Renal cortex interstitium (tissue), 11 donors: ENCODE results near the gene GOLGA7B. TPM values are rescaled to one million over a fixed set of nuclear protein-coding genes. Genes with fewer than 3 reads are reported as not detected.
"Not testable (repeated sequence)": the region's sequence is repeated elsewhere in the genome, so short reads cannot be mapped to it uniquely, and the experiment has no call there.

Experiments
- DNase-seq, 11 donors: peaks; one replicate each; pipeline ENCODE4 v3.0.0-alpha.2; 2013; ENCODE audit warnings: low read depth in 9 of 11, low spot score in 4 of 11; ENCODE audit errors: extremely low read depth in 1 of 11
- polyA plus RNA-seq, 3 donors: library from polyadenylated mRNA; unstranded; fragments of 120-200 nt; gene quantifications; one replicate each; pipeline ENCODE4 v1.2.1, GENCODE V29; 2013; ENCODE audit not compliant: insufficient read length in 3 of 3

GOLGA7B gene
- polyA plus RNA-seq, 3 donors: 0.31 to 0.43 (median 0.41) TPM

- DNase-seq: no peak
Observed at GRCh38 chr10:97826892-97827291, 22.8 kb upstream of the GOLGA7B start.

DNA sequence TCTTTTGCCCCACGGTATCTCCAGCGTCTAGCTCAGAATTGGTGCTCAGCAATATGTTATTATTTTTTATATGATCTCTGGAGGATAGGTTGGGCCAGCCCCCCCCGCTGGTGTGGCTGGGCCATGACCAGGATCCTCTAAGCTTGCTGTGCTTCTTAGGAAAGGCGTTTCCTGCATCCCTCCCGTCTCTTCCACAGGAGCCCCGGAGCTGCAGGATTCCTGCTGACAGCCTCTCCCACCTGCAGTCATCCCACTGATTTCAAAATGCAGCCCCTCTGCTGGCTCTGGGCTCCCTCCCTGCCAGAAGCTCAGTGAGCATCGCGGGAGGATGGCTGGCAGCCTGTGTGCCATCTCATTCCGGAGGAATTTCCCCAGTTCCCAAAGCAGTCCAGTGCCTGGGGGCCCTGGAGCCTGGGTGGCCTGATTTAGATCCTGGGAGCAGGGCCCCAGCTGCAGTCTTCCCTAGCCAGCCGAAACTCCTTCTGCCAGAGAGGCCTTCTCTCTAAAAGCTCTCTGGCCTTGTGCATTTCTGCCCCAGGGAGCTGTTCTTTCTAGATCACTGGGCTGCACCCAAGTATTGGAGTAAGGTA is 21.8 kb upstream of the GOLGA7B start:
- no peak for DNase-seq

- no peak for DNase-seq
Observed at GRCh38 chr10:97828721-97829120, 20.9 kb upstream of the GOLGA7B start.

DNA sequence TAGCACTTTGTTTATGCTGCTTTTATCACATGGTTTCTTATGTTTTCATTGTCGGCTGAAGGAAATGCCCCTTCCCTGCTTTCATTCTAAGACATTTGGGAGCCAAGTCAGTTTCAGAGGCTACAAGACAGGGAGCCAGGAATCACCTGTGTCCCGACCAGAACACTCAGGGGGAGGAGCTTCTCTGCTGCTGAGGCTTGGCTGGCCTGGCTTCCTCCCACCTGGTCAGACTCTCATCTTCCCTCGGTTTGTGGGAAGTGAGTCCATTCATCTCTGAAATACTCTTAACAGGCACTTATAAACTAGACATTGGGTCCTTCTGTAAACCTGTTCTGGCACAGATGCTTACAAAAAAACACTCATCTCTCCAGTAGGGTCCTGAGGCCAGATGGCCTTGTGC is 19.6 kb upstream of the GOLGA7B start:
- DNase-seq: no peak

- no peak for DNase-seq
Observed at GRCh38 chr10:97831259-97831658, 18.4 kb upstream of the GOLGA7B start.

GRCh38 chr10:97836446-97836845 is 13.2 kb upstream of the GOLGA7B start:
- DNase-seq: no peak

DNA sequence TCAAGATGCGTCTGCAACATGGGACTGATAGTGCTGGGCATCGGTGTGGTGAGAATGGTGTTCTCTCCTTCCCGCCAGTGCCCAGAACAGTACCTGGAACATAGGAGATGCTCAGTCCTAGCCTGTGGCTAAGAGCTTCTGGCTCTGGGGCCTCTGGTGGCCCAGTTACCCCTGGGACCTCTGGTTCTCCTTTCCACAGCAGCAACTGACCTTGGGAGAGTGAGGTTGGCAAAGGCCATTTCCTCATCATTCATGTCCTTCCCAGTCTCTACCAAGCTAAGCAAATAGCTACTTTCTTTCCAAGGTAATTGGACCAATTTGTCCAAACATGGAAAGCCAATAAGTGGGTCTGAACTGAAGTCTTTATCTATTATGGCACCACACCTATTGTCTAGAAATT is 11.6 kb upstream of the GOLGA7B start:
- DNase-seq: no peak

DNA sequence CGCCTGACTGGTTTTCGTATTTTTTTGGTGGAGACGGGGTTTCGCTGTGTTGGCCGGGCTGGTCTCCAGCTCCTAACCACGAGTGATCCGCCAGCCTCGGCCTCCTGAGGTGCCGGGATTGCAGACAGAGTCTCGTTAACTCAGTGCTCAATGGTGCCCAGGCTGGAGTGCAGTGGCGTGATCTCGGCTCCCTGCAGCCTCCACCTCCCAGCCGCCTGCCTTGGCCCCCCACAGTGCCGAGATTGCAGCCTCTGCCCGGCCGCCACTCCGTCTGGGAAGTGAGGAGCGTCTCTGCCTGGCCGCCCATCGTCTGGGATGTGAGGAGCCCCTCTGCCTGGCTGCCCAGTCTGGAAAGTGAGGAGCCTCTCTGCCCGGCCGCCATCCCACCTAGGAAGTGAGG is 8.5 kb upstream of the GOLGA7B start:
- not testable (repeated sequence) for DNase-seq

DNA sequence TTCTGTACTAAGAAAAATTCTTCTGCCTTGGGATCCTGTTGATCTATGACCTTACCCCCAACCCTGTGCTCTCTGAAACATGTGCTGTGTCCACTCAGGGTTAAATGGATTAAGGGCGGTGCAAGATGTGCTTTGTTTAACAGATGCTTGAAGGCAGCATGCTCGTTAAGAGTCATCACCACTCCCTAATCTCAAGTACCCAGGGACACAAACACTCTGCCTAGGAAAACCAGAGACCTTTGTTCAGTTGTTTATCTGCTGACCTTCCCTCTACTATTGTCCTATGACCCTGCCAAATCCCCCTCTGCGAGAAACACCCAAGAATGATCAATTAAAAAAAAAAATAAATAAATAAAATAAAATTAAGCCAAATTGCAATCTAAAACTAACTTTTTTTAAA is 7.5 kb upstream of the GOLGA7B start:
- not testable (repeated sequence) for DNase-seq

DNA sequence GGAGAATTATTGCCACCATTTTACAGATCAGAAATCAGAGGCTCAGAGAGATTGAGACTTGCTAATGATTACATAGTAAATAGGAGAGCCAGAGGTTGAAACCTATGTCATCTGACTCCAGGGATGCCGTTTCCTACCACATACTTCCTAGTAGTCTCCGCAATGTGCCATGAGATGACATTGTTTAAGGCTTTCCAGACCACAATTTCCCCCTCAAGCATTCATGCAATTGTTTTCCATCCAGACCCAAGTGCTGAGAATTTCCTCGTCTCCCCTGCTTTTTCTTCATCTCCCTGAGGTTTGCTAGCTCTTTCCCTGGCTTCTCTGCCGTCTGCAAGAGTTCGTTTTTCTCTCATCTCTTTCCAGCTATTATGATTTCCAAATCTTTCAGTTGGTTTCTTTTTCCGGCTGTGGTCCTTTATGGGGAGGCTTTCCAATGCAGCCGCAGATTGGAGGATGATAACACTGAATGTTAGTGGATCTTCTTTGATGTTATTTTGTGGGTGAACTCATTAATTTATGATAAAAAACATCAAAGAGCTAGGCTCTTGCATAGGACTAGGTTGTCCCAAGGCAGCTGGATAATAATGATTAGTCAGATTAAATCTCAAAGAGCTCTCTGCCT is 6.9 kb upstream of the GOLGA7B start:
- DNase-seq: no peak

- no peak for DNase-seq
Observed at GRCh38 chr10:97843281-97843671, 6.4 kb upstream of the GOLGA7B start.

GRCh38 chr10:97843972-97844371 is 5.7 kb upstream of the GOLGA7B start:
- not testable (repeated sequence) for DNase-seq

GRCh38 chr10:97844678-97845077 is 5.0 kb upstream of the GOLGA7B start:
- no peak for DNase-seq

DNA sequence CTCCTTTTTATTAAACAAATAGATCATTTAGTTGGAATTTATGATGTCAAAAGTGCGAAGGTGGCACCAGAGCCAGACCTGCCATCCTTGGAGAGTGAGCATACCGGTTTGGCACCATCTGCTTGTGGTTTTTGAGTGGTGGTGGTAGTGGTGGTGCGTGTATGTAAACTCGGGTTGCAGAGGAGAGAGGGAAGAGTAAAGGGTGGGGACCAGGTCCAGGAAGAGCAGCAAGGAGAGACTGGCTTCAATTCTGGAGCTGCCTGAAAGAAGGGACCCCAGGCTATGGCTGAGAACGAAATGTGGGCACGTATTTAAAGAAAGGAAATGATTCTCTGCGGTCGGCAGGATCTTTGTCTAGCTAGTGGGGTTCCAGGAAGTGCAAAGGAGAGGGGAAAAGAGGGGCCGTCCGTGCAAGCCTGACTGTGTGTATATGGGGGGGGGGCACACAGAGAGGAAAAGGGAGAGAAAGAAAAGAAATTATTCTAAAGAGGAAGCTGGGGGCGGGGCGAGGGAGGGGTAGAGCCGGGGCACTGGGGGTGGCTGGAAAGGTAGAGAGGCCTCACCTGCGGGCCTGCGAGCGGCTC is 448 bp upstream of the GOLGA7B start:
- DNase-seq: no peak

DNA sequence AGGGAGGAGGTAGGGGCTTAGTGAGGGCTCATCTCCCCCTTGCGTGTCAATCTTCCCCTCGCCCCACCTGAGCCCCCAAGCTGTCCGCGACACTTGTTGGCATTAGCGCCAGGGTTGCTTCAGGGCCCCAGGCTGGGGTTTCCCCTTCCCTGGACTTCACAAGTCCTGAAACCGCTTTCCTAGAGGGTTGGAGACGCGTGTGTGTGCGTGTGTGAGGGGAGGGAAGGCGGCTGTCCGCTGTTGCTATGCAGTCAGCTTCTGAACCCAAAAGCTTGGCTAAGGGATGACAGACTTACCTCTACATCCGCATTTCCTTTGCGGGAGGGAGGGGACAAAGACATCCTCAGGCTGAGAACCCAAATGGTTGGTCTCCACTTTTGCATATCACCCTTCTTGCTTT is 803 bp downstream of the GOLGA7B start:
- no peak for DNase-seq

DNA sequence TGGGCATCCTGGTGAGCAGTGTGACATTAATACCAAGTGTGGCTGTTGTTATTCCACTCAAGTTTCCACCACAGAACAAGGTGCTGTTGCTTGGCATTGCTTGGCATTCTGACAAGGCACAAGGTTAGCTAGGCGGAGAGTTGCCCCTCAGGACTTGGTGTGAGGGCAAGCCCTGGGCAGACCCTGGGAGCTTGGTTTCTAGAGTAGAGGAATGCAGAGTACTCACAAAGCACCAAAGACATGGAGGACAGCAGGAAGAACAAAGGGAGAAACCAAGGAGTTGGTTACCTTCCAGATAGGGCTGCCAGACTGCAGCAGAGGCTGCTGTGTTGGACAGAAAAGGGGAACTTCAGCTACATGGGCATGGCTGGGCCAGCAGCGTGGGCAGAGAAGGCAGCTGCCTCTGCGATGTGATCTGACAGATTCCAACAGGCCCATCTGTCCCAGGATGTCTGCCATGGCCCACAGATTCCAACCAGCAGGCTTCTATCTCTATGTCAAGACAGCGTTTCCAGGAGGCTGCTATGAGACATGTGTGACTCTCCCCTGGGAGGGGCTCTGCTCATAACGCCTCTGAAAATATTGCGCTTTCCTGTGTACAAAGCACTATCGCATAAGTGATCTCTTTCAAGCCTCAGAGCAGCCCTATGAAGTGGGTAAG is 1.8 kb downstream of the GOLGA7B start:
- no peak for DNase-seq

DNA sequence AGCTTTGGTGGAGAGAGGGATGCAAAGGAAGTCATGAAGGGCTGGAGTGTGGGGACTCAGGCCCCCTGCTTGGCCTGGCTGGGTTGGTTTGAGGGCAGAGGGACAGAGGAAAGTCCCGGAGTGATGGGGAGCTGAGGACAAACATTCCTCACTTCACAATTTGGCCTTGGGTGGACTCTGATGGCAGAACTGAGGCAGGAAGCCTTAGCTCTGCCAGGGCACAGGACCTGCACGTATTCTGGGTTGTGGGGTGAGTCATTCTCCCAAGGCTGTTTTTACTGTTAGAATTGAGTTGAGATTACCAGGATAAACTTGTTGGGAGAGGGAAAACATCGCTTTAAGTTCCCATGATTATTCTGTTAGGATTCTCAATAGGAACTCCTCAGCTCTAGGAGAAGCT is 2.6 kb downstream of the GOLGA7B start:
- DNase-seq: no peak

DNA sequence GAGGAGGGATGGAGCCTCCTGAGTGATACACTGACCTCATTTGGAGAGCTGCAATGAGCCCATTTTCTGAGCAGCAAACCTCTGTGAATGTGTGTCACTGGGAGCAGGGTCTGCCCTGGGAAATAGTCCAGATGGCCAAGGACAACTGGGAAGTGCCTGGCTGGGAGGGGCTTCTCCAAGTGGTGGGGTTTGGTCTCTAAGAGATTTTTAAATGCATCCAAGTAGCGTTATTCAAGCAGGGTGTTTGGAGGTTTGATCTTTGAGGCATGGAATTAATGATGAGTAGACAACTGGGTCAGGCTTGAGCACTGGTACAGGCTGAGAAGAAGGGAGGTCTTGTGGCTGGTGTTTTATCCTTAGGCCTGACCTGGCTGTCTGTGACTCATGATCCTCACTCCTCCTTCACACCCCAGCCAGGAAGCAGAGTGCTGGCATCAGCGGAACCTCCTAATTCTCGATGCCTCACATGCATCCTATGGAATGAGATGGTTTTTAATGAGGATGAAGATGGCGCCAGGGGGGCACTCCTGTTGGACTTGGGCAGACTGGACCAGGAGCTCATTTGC is 3.3 kb downstream of the GOLGA7B start:
- DNase-seq: no peak

GRCh38 chr10:97854743-97855142 is 5.1 kb downstream of the GOLGA7B start:
- no peak for DNase-seq

DNA sequence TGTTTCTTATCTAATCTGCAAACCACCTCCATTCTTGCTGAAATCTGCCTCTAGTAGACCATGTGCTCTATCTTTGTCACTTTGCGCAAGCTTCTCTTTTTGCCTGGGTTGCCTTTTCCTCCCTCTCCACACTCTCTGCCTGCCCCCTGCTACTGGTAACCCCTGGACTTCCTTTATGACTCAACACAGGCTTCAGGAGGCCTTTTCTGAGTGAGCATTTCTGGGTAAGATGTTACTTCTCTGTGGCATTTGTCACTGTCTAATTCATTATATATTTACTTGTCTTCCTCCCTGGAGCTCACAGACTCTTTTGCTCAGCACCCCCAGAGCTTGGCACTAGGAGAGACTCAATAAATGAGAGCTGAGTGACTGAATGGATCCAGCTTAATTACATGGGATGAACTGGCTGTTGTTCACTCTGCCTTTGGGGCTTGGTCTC is 8.4 kb downstream of the GOLGA7B start:
- DNase-seq: no peak
